ENCODE data around the gene AKR1C8. TPM values are rescaled to one million over a fixed set of nuclear protein-coding genes. Genes with fewer than 3 reads are reported as not detected.
A peak's percentile ranks its signal among the peaks of the same experiment; 100 is the strongest.

The AKR1C8 gene
- total and polyA plus RNA-seq, 2 of the 13 experiments (the other 11 are each of a cell fraction or from before 2014, with no cell fraction given), result 0.12 TPM; not detected in 1

DNA sequence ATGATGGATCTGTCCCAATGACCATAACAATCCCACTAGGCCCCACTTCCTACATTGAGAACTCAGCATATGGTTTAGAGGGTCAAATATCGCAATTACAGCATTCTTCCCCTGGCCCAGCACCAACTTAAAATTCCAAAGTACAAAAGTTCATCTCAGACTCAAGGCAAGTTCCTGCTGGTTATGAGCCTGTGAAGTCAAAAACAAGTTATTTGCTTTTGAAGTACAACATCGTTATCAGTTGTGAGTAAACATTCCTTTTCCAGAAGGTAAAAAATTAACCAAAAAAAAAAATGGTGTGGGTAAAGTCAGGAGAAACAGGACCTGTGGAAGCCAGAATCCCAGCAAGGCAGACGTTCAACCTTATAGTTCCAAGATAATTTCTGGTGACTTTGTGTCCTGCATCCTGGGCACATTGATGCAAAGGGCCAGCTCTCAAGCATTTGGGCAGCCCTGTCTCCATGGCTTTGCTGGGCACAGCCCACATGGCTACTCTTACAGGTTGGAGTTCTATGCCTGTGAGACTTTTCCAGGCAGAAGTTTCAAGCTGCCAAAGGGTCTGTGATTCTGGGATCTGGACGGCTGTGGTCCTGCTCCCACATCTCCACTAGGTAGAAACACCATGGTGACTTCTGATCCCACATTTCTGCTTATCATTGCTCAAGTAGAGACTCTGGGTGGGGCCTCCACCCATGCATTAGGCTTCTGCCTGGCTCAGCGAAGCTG lies 37.5 kb downstream of the AKR1C8 start (continued):
- TF ChIP-seq TOPORS (CRISPR knock-in tag; IDR thresholded peaks at IDR 0.05) (peak; percentile 87), ZNF12 (CRISPR knock-in tag; IDR thresholded peaks at IDR 0.05) (peak; percentile 53; the same call in 1 of the 2 replicates), AKAP8 (CRISPR knock-in tag; IDR thresholded peaks at IDR 0.05) (no peak), SP5 (CRISPR knock-in tag; IDR thresholded peaks at IDR 0.05; ENCODE audit: borderline replicate concordance, low read depth) (peak; percentile 63; the same call in 1 of the 2 replicates), HNF4A (CRISPR knock-in tag; IDR thresholded peaks at IDR 0.05) (peak; percentile 99), RORA (CRISPR knock-in tag; IDR thresholded peaks at IDR 0.05) (no peak), ATM (IDR thresholded peaks at IDR 0.05; ENCODE audit: borderline replicate concordance) (no peak), ZBTB21 (CRISPR knock-in tag; IDR thresholded peaks at IDR 0.05) (peak; percentile 52; the same call in 1 of the 2 replicates), GTF2F1 (IDR thresholded peaks at IDR 0.05; ENCODE audit: low read length) (no peak), FOXJ3 (CRISPR knock-in tag; IDR thresholded peaks at IDR 0.05; ENCODE audit: borderline replicate concordance) (peak; percentile 96; the same call in 1 of the 2 replicates), ELF1 (CRISPR knock-in tag; IDR thresholded peaks at IDR 0.05) (peak; percentile 84), ZFAT (CRISPR knock-in tag; conservative IDR thresholded peaks at IDR 0.05) (no peak), ARNTL (CRISPR knock-in tag; IDR thresholded peaks at IDR 0.05) (peak; percentile 84)
- TF ChIP-seq, protein P1, sequence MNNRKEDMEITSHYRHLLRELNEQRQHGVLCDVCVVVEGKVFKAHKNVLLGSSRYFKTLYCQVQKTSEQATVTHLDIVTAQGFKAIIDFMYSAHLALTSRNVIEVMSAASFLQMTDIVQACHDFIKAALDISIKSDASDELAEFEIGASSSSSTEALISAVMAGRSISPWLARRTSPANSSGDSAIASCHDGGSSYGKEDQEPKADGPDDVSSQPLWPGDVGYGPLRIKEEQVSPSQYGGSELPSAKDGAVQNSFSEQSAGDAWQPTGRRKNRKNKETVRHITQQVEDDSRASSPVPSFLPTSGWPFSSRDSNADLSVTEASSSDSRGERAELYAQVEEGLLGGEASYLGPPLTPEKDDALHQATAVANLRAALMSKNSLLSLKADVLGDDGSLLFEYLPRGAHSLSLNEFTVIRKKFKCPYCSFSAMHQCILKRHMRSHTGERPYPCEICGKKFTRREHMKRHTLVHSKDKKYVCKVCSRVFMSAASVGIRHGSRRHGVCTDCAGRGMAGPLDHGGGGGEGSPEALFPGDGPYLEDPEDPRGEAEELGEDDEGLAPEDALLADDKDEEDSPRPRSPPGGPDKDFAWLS (CRISPR knock-in tag; IDR thresholded peaks at IDR 0.05; ENCODE audit: borderline replicate concordance), result no peak
- TF ChIP-seq, protein P2, sequence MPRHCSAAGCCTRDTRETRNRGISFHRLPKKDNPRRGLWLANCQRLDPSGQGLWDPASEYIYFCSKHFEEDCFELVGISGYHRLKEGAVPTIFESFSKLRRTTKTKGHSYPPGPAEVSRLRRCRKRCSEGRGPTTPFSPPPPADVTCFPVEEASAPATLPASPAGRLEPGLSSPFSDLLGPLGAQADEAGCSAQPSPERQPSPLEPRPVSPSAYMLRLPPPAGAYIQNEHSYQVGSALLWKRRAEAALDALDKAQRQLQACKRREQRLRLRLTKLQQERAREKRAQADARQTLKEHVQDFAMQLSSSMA (CRISPR knock-in tag; IDR thresholded peaks at IDR 0.05), result no peak
- TF ChIP-seq, protein P3, sequence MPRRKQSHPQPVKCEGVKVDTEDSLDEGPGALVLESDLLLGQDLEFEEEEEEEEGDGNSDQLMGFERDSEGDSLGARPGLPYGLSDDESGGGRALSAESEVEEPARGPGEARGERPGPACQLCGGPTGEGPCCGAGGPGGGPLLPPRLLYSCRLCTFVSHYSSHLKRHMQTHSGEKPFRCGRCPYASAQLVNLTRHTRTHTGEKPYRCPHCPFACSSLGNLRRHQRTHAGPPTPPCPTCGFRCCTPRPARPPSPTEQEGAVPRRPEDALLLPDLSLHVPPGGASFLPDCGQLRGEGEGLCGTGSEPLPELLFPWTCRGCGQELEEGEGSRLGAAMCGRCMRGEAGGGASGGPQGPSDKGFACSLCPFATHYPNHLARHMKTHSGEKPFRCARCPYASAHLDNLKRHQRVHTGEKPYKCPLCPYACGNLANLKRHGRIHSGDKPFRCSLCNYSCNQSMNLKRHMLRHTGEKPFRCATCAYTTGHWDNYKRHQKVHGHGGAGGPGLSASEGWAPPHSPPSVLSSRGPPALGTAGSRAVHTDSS (CRISPR knock-in tag; conservative IDR thresholded peaks at IDR 0.05), result no peak
- TF ChIP-seq, protein P4, sequence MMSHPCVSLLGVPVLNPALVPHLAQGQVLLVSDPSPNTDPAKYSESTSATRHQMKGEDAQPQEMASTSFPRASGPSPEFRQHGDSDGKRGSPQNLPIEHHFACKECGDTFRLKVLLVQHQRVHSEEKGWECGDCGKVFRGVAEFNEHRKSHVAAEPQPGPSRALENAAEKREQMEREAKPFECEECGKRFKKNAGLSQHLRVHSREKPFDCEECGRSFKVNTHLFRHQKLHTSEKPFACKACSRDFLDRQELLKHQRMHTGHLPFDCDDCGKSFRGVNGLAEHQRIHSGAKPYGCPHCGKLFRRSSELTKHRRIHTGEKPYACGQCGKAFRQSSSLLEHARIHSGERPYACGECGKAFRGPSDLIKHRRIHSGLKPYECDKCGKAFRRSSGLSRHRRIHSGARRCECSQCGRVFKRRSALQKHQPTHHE (CRISPR knock-in tag; IDR thresholded peaks at IDR 0.05; ENCODE audit: borderline replicate concordance), result peak; percentile 88; the same call in 1 of the 2 replicates
- TF ChIP-seq, protein P5, sequence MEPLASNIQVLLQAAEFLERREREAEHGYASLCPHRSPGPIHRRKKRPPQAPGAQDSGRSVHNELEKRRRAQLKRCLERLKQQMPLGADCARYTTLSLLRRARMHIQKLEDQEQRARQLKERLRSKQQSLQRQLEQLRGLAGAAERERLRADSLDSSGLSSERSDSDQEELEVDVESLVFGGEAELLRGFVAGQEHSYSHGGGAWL (CRISPR knock-in tag; IDR thresholded peaks at IDR 0.05), result no peak
- TF ChIP-seq, protein P6, sequence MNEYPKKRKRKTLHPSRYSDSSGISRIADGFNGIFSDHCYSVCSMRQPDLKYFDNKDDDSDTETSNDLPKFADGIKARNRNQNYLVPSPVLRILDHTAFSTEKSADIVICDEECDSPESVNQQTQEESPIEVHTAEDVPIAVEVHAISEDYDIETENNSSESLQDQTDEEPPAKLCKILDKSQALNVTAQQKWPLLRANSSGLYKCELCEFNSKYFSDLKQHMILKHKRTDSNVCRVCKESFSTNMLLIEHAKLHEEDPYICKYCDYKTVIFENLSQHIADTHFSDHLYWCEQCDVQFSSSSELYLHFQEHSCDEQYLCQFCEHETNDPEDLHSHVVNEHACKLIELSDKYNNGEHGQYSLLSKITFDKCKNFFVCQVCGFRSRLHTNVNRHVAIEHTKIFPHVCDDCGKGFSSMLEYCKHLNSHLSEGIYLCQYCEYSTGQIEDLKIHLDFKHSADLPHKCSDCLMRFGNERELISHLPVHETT (CRISPR knock-in tag; conservative IDR thresholded peaks at IDR 0.05), result peak; percentile 71

All from HepG2 (cell line).